Upper lobe of left lung (tissue), 4 donors: ENCODE results near the gene KPNA1.

Source experiments
- CTCF ChIP-seq, 6 experiments: fragments of 450-650 bp in 4 of 6; fragments of 200-600 bp in 2 of 6; sonication (generic) in 2 of 6; IDR thresholded peaks; one replicate each; pipeline ENCODE4 v1.5.1; 2016 to 2019; ENCODE audit warnings: antibody characterized with exemption in 6 of 6
- EP300 ChIP-seq, 4 donors: sonication (generic); formaldehyde crosslinking; IDR thresholded peaks; one replicate each; pipeline ENCODE4 v1.5.1; 2017; ENCODE audit warnings: antibody characterized with exemption in 4 of 4, control low read depth in 2 of 4
- POLR2A ChIP-seq, 4 donors: fragments of 450-650 bp; IDR thresholded peaks; one replicate each; pipeline ENCODE4 v1.5.1; 2016 to 2017; ENCODE audit warnings: antibody characterized with exemption in 4 of 4, mild to moderate bottlenecking in 2 of 4
- POLR2AphosphoS5 ChIP-seq, 2 donors: sonication (generic); formaldehyde crosslinking; IDR thresholded peaks; one replicate each; pipeline ENCODE4 v1.5.1; 2017; ENCODE audit warnings: antibody characterized with exemption in 2 of 2

DNA sequence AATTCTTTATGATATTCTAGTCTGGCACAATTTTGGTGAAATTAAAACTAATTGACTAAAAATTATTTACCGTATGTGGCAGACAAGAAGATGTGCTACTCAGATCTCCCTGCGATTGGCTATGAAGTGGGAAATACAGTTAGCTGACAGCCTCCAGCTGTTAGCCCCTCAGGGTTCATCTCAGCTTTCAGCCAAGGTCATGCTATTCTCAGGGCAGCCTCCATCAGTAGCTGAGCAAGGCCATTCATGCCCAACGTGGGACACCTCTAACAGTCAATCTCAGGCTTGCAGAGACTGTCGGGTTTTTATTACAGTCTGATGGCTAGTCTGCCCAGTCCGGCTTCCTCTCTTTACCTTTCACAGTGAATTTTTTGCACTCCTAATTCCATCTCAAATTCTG lies 42.6 kb upstream of the KPNA1 start:
- no peak for TF ChIP-seq CTCF (IDR thresholded peaks at IDR 0.05)
- TF ChIP-seq EP300 (IDR thresholded peaks at IDR 0.05): no peak
- no peak for TF ChIP-seq POLR2AphosphoS5 (IDR thresholded peaks at IDR 0.05)
- no peak for TF ChIP-seq POLR2A (IDR thresholded peaks at IDR 0.05)
